ENCODE measurements around the gene ATXN1.

The ATXN1 gene

DNA sequence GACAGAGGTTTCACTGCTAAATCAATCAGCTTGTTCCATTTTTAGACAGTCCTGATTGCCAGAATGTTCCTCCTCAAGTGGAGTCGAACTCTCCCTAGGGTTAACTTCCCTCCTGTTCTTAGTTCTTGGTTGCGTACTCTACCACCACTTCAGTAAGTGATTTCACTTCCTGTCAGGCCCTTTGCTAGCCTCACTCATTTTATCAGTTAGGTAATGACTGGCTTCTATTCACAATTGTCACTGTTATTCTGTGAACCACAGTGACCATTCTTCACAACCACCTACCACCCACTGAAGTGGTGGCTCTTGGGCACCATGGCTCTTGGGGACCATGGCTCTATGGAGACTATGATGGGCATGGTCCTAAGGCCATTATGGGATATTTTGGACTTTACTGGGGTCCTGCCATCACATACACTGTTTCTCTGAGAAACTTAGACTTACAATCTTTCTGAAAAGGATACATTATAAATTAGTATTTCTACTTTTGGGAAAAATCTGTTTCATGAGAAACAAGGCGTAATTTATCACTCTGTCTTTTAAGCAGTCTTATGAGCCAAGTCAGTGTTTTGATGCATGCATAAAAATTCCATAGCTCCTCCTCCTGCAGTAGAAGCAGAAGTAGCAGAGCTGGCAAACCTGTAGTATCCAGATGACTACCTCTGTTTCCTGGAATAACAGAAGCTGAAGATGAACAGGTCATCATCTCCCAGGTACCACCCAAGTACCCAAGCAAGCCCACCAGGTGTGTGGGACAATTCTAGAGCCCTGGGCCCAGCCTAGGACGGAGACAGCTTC is 66.3 kb downstream of the ATXN1 start:
- no peak for DNase-seq

DNA sequence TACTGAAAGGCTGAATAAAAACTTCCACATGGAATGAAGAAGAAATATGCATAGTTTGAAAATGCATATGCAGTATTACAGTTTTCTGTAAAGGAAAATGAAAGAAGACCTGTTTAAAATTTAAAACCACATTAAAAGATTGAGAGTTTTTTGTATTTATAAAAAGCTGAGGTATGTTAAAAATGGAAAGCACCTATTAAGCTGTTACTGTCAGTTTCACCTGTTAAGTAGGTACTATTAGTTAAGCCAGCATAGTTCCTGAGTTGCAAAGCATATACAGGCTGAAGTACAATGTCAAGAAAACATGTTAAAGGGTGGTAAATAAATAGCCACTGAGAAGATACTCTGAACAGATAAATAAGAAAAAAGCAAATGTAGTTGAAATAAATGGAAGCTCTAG is 69.9 kb downstream of the ATXN1 start:
- no peak for DNase-seq

DNA sequence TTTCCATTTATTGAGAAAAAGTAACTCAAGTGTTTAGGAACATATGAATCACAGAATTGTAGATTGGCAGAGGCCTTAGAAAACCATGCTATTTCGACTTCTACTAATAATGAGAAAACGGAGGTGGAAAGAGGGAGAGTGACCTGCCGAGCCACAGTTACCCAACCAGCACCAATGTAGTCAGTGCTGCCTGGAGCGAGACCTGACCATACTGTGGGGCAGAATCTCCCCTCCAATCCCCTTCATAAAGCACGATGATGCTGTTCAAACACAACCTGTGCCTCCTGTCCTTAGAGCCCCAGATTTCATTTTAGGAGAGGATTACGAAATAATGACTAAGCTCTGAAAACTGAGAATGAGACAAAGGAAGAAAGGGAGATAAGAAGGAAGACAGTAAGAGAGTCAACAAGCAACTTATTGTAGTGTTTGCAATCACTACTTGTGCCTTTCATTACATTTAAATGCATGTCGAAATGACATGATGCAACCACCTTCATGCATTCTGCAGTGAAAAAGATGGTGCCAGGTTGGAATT is 70.6 kb downstream of the ATXN1 start:
- no peak for DNase-seq

DNA sequence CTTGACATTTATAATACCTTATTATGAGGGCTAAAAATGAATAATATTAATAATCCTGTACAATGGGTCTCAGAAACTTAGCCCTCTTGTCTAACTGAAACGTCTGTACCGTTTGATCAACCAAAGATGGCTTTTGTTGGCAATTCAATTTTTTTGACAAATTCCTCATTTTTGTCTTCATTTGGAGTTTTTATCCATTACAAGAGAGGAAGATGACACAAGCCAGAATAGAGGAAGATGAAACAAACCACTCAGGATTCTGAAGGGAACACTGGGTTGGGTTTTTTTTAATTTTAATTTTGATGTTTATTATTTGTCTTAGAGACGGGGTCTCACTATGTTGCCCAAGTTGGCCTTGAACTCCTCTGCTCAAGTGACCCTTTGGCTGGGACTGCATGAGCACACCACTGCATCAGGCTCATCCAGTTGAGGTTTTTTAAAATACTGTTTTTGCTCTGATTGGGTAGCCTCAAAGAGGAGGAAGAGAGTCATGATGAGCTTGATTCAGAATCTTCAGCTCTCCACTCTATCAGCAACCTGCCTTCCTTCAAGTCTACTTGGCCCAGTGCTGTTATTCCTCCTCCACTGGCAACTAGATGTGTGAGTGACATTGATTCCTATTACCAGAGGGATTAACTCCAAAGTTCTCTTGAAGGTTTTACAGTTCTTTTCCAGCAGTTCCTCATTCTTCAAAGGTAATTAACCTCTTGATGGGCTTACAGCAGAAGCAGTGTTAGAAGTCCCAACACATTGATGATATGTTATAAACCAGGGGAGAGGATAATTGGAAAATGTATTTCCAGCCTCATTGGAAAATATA is 71.3 kb downstream of the ATXN1 start:
- DNase-seq: no peak

DNA sequence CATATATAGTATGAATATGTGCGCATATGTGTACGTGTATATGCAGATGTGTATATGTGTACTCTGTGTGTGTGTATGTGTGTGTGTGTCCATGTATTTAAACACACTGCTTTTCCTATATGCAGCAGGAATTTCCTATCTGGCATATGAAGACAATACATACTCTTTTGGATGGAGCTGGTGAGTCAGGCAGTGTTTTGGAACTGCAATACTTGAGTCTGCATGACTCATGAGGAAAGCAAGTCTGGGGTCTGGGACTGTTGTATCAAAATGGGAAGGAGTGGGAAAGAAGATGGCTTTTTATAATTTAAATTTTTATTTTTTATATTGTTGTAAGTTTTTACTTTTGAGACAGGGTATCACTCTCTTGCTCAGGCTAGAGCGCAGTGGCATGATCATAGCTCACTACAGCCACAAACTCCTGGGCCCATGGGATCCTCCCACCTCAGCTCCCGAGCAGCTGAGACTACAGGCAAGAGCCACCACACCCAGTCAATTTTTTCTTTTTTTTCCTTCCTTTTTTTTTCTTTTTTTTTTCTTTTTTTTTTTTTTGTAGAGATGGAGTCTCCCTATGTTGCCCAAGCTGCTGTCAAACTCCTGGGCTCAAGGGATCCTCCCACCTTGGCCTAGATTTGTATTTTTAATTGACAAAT is 72.2 kb downstream of the ATXN1 start:
- no peak for DNase-seq

DNA sequence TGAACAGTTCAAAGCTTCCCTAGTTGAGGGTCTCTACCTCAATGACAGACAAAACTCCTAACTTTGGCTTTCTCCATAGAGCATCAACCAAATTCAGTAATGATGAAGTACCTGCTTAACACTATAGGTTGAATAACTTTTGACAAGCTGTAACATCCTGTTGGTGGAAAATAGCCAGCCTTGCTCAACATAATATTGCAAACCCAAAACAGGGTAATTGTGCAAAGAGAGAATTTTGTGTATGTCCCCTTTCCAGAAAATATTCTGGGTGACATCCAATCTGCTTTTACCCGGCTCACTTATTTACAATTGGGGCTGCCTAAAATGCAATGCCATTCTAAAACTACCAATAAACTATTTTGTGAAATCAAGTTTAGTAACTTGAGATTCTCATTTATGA is 72.8 kb downstream of the ATXN1 start:
- DNase-seq: no peak

DNA sequence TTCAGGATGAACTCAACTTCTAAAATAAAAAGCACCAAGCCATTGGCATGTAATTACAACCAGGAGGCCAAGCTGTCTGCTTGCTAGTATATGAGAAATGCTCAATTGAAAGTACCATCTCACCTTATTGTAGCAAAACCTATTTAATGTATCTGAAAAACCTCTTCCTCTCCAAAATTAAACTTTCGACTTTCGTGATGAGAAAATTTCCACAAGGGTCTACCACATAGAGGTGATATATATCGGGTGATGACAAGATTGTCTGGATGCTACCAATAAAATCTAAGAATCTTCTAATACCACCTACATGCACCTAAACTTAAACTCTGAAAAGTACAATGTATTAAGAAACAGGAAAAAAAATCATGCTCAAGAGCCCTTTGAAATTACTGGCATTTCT is 74.2 kb downstream of the ATXN1 start:
- DNase-seq: no peak

DNA sequence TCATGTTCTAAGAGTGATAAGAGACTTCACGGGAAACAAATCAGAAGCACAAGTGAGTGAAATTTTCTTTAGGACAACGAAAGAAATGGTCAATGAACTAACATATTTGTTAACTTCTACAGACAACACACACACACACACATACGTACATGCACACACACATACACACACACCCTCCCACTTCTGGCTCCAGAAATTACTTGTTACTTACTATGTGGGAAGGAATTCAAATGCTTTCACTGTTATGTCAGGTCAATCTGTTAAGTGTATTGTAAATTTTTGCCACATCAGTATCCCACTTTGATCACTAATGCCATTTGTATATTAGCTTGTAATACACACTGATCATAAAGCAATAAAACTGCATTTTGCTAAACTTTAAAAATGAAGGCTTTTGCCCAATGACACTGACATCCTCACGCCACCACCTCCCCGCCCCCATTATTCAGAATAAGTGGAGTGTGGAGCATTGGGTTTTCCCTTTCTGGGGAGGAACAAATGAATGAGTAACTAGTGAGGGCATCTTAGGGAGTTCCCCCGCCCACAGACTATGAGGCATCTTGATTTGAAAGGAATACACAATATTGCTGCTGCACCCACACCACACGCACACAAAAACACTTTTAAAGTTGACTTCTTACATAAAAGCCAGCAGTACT is 76.2 kb downstream of the ATXN1 start:
- DNase-seq: no peak

DNA sequence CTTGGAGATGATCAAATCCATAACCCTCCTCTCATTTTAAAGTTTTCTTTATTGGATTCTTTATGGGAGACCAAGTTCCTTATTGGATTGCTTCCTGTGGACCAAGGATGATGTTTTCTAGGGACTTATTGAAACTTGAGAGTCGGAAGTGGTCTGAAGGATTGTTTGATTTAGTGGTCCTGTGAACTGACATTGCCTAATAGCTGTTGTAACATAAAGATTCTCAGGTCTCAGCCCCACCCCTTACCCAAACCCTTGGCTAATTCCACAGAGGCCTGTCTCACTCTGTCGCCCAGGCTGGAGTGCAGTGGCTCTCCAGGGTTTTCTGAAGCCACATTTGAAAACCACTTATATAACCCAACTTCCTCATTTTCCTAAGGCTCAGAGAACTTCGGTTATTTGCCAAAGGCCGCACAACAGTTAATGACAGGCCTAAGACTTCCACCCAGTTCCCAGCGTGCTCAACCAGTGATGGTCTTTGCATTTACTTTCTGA is 77.0 kb downstream of the ATXN1 start:
- DNase-seq: peak; percentile 49

DNA sequence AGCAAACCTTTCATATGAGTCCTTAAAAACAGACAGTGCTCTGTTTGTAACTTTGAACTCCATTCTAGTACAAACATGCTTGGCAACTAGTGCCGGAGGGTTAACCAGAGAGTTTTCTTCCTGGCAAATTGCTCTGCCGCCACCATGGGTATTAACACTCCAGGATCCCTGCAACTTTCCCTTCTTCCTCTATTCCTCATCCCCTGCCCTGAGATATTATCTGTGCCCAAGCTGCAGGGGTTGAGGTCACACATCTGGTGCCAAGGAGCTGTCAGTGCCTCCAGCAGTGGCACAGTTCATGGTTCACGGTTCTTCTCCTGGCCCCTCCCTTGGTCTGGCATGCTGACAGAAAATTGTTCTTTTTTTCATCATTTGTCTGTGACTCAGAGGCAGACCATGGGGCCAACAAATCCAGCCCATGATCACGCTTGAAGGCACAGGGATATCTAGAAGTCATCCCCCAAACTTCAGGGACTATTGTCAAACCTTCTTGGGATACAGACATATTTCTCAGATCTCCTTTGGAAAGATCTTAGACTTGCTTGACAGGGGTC is 77.5 kb downstream of the ATXN1 start:
- DNase-seq: no peak

DNA sequence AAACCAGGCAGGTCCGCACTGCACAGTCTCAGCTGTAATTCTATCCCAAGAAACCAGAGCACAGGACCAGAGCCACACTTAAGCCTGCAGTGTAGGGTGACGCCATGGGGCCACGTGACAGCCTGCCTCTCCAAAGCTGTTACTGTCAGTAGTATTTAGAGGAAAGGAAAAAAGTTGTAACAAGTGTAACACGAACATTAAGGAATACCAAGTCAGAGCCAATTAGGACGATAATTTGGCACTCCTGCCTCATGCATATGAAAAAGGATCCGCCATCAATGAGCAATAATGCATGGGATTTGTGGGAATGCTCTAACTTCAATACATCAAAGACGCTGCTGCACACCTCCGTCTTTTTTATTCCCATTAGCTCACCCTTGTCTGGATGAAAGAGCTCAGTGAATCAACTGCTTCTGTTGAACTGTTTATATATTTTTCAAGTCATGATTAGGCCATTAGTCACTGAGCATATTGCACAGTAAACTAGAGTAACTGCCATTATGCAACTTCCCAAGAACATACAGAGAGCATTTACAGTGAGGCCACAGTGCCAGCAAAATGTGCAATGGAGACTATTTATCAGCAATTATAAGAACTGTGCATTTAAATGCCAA is 79.9 kb downstream of the ATXN1 start:
- DNase-seq: no peak

DNA sequence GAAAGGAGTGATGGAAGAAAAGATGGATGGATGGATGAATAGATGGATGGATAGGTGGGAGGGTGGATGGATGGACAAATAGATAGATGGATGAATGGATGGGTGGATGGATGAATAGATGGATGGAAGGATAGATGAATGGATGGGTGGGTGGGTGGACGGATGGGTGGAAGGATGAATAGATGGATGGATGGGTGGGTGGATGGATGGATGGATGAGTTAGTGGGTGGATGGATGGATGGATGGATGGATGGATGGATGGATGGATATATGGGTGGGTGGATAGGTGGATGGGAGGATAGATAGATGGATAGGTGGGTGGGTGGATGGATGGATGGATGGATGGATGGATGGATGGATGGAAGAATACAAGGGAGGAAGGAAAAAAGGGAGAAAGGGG is 82.2 kb downstream of the ATXN1 start:
- DNase-seq: no peak

DNA sequence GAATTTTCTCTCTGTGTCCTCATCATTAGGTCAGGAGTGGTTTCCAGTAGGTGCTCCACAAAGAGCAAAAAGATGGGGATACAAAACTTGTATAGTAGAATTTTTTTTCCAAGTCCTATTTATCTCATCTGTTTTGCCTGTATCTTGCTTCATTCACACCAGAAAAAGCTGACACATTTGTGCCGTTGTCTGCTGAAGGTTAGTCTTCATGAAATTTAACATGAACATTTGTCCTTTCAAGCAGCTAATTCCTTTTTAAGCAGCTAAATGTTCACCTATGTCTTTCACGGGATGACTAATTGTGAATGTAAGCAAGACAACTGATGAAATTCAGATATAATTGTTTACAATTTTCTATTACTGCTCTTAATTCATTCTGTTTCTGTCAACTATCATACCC is 83.8 kb downstream of the ATXN1 start:
- no peak for DNase-seq

DNA sequence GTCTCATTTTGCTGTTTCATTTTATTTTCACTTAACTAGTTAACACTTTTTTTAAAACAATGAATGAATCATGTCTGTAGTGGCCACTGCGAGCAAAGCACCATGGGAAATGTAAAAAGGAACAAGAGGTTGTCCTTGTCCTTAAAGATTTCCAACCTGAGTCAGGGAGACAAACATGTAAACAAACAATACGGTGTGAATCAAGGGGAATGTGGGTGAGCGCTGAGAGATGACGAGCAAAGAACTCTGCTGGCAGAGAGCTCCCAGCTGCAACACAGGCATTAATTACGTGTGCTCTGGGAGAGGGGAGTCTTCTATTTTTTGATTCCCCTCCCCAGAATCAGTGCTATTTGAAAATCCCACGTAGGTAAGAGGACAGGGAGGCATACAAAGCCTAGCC is 84.3 kb downstream of the ATXN1 start:
- DNase-seq: no peak

DNA sequence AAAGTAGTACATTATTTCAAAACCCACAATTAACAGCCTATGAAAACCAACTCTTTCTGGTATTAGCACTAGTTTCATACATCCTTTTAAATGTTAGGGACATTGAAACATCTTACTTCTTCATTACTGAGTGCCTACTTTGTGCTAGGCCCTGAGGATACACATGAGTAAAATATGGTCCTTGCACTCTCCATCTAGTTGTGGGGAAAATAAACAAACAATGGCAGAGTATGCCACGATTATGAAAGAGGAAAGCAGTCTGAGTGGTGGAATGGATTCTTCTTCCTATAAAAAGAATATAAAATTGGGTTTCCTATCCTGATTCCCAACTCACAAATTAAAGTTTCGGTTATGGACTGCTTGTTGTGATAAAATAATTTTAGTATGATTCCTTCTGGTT is 84.9 kb downstream of the ATXN1 start:
- DNase-seq: no peak

DNA sequence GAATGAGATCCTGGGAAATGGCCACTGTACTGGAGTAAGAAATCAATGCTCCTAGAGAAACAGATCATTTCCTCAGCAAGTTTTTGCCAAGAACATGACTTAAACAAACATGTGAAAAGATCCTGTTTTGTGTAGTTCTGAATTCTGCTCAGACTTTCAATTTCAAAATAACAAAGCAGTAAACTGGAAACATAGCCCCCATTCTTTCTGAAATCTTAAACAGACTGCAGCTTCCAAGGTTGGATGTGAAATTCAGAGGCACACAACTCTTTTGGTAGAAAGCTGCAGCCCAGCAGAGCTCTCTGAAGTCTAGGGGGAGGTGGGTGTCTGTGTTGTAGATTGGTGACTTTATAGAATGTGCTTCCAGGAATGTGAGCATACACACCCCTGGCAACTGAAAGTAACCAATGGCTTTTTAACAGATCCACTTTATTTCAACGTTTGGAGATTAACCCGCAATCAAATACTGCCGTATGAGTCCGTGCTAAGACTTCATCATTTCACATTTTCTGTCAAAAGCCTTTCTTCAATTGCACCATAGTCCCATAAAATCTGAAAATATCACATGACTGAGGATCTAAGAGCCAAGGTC is 86.4 kb downstream of the ATXN1 start:
- DNase-seq: no peak

DNA sequence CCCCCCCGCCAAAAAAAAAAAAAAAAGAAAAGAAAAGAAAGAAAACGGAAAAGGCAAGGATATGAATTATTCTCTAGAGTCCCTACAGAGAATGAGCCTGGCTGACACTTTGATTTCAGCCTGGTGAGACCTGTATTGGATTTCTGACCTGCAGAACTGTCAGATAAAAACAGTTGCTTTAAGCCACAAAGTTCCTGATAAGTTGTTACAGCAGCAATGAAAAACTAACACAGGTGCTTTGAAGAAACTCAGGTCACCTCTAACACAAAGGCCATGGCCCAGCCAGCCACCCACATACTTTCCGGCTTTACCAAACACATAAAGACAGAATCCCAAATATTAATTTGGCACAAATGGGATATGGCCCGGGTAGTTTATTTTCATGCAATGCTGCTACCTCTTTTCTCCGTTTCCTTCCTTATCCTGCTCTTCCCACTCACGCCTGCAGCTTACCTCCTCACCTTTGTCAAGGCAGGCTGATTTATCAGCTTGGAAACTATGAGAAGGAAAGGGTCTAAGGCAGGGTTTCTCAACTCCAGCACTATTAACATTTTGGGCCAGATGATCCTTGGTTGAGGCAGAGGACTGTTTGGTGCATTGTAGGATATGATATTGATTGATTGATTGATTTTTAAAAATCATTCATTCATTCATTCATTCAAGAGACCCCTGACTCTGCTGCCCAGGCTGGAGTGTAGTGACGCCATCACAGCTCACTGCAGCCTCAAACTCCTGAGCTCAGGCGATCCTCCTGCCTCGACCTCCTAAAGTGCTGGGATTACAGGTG is 88.1 kb downstream of the ATXN1 start:
- DNase-seq: no peak

DNA sequence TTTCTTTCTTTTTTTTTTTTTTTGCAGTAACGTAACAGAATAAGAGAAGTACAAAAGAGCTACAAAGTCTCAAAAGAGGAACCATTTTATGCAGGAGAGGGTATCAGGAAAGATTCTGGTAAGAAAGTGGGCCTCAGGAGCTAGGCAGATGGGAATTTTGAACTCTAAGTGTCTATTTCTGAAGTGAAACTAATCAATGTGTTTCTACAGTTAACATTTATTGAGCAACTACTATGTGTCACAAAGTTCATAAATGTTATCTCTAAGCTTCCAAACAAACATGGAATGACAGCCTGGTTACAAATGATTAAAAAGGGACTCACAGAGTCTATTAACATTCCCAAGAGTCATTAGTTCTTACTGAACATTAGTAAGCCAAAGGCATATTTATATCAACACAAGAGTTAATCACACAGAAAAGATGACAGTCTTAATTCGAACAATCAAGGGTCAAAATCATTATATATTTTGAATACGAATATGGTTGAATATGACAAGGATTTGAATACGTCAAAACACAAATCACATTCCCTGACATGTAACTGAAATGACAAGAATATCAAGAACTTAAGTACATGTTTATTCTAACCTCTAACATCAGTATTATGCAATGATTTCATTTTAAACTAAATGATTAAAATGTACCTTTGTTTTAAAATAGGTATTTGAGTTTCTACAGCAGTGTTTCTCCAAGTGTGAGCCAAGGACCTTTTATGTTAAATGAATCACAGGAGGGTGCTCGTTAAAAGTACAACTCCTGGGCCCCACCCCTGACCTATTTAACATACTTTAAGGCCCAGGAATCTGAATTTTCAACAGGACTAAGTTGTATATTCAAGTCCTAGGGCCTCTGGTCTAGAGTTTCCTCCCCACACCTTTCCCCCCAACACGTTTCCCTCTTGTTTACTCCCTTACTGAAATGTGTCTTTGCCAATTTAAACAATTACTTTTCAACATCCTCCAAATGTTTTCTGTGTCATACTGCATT is 89.7 kb downstream of the ATXN1 start:
- DNase-seq: no peak

DNA sequence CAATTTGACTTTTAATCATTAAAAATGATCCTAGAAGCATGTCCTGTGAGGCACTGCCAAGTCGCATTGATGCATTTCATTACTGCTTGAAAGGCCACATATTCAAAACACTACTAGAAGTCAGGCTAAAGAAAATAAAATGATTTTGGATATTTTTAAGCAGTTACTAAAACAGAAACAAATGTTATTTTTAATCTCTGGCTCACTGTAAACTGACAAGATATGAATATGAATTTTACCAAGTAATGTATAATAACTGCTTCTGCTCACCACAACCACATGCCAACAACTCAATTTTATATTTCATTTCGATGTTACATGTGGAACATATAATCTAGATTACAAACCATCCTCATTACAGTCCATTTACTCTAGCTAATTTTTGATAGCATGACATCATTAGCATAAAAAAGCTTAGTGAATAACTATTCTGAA is 90.6 kb downstream of the ATXN1 start:
- no peak for DNase-seq

DNA sequence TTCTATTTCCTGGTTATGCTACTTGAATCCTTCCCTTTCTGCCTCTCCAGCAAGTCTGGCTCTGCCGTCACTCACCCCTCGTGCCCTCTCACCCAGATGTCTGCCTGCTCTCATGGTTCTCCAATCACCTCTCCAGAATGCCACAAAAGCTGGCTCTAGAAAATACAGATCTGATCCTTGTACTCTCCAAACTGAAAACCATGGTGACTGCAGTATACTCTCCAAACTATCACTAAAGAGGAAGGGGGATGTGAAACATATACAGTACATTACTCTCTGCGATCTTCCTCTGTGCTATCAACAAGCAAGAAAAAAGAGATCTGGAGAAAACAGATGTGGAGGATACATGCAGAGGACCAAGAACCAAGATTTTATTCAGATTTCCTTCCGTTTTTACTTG is 91.1 kb downstream of the ATXN1 start:
- no peak for DNase-seq

Data from GDM1 (cell line).